Activated T-cell treated with anti-CD3 and anti-CD28 coated beads for 48 hours (primary cell): ENCODE results near the gene GNAZ.

ENCODE experiments used
- DNase-seq: peaks from one replicate; pipeline ENCODE4 v3.0.0-alpha.2; 2020; ENCODE audit warnings: low read depth

GNAZ gene

GRCh38 chr22:23106906-23107367 is 36.6 kb downstream of the GNAZ start:
- no peak for DNase-seq

DNA sequence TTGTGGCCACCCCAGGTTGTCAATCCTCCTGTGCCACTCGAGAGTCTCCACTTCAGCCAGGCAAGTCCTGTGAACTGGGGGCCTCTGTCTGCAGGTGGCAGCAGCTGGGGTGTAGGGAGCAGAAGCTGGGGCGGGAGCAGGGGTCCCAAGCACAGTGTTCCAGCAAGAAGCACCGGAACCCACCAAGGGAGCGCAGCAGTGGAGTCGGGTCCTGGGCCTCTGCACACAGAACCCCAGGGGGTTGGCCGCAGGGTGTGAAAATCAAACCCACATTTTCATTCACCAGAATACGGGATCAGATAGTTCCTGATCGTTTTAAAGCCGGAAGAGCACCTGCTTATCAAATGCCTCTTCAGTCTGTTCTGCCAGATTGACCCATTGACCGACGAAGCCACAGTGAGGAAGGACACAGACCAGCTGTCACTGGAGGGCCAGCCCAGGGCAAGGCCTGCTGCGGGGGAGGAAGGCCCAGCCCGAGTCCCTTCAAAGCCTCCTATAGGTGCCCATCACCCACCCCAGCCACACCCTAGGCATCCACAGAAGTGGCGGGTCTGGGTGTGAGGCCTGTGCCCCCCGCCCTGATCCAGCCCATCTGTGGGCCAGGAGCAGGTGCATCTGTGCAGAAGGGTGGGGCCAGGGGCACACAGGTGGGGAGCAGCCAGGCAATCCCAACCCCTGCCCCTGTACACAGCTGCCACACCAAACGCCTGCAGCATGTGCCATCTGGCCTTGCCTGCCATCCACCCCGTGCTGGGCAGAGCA is 37.3 kb downstream of the GNAZ start:
- DNase-seq, result no peak

- DNase-seq, result no peak
Measured at GRCh38 chr22:23108249-23109078, 38.1 kb downstream of the GNAZ start.

GRCh38 chr22:23109079-23109347 is 38.7 kb downstream of the GNAZ start:
- no peak for DNase-seq

DNA sequence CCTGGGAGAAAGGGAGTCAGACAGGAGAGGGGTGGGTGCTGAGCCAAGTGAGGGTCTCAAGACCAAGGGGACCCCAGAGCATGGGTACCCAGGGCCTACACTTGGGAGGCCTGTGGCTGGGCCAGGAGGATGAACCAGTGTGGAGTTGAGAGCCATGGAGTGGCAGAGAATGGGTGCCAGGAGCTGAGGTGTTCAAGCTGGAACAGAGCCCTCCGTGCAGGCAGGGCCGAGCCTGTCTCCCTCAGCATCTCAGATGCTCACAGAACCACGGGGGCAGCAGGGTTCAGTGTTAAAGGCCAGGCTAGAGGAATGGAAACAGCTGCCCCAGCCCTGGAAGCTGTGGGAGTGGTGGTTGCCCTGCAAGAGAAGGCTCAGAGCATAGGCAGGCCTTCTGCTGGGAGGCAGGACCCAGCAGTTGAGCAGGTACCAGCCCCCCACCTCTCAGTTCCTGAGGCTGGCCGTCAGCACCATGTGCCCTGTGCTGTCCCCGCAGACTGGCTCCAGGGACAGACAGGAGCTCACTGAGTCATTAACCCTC is 39.2 kb downstream of the GNAZ start:
- no peak for DNase-seq

DNA sequence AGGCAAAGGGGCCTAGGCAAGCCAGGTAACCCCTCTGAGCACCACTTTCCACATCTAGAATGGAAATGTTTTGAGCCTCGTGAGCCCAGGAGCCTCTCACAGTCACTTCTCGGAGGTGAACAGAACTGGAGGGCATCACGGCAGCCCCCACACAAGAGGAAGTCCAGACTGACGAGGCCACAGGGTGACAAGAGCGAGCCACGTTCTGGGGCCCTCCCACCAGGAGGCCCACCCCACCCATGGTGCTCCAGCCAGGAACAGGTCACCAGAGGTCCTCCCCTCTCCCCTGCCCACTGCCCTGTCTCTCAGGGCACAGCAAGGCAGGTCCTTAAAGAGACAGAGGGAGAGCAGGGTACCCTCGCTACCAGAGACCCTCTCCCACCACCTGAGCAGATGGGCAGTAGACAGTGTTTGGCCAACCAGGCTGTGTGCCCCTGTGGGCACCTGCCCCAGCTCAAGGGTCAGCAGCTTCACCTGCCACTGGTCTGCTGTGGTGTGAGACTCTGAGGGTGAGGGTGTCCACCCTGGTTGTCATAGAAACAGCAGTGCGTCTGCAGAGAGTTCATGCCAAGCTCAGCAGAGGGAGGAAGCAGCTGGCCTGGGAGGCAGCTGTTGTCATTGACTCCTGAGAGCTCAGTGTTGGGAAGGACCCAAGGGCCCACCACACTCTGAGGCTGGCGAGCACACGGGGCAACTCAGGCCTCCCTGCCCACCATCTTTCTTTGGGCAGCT is 40.0 kb downstream of the GNAZ start:
- DNase-seq, result no peak

- DNase-seq, result no peak
Measured at GRCh38 chr22:23110922-23111527, 40.7 kb downstream of the GNAZ start.

GRCh38 chr22:23112472-23113012 is 42.2 kb downstream of the GNAZ start:
- no peak for DNase-seq

DNA sequence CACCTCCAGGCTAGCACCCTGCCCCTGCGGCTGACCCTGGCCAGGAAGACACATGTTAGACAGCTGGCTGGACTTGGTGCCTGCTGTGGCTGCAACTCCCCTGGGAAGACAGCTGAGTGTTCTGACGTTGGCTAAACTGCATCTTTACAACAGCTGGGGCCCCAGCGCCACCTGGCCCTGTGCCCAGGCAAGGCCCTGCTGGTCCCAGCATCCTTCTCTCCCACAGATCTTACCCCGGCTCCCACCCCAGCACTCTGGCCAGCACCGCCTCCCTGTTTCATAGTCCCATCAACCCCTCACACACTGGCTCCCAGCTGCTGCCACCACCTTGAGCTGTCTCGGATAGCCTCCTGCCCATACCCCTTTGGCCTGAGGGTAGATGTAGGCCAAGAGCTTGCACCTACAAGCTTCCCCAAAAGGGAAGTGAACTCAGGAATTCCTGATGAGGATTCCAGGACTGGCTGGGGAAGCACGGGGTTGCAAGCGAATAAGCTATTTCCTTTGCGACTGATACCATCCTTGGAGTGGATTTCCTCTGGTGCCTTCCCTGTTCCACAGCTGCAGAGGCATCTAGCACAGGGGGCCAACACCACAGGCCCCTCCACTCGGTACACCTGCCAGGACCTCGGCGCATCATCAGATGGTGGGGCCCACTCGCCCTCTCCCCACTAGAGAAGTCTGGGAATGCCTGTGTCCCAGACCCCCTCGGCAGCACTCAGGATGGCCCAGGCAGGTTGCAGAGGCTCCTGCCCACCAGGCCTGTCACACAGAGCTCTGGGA is 42.9 kb downstream of the GNAZ start:
- no peak for DNase-seq

DNA sequence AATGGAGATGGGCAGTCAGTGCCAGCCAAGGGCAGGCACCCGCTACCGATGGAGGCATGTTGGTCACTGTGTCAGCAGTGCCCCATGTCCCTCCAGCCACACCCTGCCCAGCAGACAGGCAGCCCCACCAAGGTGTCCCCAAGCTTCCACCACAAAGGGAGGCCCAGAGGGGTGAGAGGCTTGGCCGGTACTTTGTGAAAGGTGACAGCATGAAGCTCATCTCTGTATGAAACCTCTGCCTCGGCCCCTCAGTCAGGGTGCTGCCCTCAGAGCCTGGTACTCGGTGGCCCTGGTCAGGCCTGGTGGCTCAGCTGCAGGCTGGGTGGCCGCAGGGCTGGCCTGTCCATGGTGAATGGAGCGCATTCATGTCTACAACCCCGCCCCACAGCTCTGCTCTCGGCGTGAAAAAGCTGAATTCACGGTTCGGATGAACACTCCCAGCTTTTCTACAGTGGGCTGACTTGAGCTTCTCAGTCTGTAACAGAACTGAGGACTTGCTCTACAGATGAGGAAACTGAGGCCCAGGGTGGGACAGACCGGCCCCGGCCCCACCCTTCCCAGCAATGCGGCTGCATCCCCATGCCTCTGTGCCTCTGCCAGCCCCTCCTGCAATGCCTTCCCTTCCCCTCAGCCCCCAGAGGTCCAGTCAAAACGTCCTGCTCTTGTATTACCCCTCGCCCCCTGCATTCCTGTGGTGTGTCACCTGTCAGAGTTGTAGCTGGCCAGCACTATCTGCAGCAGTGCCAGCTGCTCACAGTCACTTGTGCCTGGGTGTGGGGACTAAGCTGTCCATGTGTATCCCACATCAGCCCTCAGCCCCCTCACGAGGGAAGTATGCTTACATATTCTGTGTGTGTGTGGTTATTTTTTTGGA is 43.8 kb downstream of the GNAZ start:
- DNase-seq, result no peak

GRCh38 chr22:23114721-23115020 is 44.4 kb downstream of the GNAZ start:
- DNase-seq, result no peak

GRCh38 chr22:23115369-23115768 is 45.0 kb downstream of the GNAZ start:
- no peak for DNase-seq

DNA sequence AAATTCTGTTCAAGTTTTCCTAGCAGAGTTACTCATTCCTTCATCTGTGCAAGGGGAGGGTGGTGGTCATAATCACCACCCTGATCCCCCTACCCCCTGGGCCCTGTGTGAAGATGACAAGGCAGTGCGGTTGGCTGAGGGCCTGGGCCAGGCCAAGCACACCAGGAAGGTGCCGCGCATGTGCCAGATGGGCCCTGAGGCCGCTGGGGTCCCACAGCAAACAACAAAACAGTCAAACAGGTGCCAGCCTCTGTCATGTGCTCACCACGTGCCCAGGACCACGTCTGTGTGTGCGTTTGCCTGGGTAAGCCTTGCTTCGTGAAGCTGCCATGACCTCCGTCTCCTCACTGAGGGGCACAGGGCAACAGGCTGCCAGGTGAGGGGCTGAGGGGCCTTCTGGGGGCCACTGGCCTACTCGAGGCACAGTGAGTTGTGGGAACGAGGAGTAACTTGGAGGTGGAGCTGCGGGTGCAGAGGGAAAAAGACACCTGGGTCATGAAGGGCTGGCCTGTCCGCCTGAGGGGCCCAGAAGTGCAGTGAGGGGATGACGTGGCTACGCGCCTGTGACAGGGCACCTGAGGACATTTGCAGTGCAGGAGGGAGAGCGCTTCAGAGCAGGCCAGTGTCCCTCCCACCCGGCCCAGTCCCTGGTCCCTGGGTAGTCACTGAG is 45.6 kb downstream of the GNAZ start:
- no peak for DNase-seq

- no peak for DNase-seq
Measured at GRCh38 chr22:23116506-23117263, 46.4 kb downstream of the GNAZ start.

- no peak for DNase-seq
Measured at GRCh38 chr22:23117275-23117674, 47.0 kb downstream of the GNAZ start.

GRCh38 chr22:23117891-23118646 is 47.8 kb downstream of the GNAZ start:
- no peak for DNase-seq

GRCh38 chr22:23118647-23119493 is 48.6 kb downstream of the GNAZ start:
- DNase-seq, result no peak
